ENCODE measurements around the gene CIROP.

Gene CIROP

GRCh38 chr14:23104591-23105347 lies at the start of gene CIROP:
TSS of gene CIROP (minus strand) at chr14:23104989. CDS start at chr14:23104920, 69 bp downstream.
- TF ChIP-seq, protein P1, sequence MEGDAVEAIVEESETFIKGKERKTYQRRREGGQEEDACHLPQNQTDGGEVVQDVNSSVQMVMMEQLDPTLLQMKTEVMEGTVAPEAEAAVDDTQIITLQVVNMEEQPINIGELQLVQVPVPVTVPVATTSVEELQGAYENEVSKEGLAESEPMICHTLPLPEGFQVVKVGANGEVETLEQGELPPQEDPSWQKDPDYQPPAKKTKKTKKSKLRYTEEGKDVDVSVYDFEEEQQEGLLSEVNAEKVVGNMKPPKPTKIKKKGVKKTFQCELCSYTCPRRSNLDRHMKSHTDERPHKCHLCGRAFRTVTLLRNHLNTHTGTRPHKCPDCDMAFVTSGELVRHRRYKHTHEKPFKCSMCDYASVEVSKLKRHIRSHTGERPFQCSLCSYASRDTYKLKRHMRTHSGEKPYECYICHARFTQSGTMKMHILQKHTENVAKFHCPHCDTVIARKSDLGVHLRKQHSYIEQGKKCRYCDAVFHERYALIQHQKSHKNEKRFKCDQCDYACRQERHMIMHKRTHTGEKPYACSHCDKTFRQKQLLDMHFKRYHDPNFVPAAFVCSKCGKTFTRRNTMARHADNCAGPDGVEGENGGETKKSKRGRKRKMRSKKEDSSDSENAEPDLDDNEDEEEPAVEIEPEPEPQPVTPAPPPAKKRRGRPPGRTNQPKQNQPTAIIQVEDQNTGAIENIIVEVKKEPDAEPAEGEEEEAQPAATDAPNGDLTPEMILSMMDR (conservative IDR thresholded peaks at IDR 0.05; ENCODE audit: control insufficient read depth, insufficient read depth, low read depth, low read length), result no peak
- DNase-seq (ENCODE audit: low read depth), result no peak
- H3K4me3 ChIP-seq (ENCODE audit: control insufficient read depth, low read depth, low read length), result no peak within 1 kb of the TSS

DNA sequence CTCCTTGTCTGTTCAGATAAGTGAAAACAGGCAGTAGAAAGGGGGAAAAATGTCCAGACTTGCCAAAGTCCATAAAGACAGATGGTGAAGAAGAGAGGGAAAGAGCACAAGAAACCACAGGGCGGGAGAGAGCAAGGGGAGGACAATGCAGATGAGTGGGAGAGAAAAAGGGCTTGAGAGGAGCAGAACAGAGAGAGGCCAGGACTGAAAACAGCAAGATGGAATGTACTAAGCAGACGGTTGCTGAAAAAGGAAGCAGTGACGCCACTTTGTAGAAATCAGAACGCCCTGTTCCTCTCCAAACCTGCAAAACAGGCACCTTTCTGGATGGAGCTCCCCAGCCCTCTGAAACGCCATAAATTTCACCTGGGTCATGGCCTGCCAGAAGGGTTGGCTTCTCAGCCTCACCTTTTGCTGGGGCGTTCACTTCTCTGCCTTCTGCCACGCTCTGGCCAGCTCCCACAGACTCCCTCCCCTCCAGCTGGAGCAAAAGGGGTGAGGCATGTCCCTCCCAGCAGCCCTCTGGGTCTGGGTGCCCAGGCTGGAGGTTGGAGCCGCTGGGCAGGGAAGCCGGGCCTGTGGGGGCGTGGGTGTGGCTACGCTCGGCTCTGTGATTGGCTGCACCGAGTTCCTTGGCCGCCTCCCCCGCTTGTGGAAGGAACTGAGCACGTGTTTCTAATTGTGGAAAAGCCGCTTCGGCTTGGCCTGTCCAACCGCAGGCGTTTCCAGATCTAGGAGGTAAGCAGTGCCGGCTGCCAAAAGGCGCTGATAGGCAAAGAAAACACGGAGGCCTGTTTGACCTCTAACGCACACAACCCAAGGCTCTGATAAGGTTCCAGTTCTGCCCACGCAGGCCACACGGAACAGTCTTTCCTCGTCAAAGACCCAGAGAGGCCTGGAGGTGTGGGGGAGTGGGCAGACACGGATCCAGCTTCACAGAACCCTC lies 49.3 kb upstream of the CIROP start:
- peak overlapping the region; percentile 38 for H3K4me3 ChIP-seq (ENCODE audit: control insufficient read depth, low read depth, low read length)
- TF ChIP-seq, protein P1 (conservative IDR thresholded peaks at IDR 0.05; ENCODE audit: control insufficient read depth, insufficient read depth, low read depth, low read length), result no peak
- DNase-seq (ENCODE audit: low read depth), result peak; percentile 93

- TF ChIP-seq, protein P1 (conservative IDR thresholded peaks at IDR 0.05; ENCODE audit: control insufficient read depth, insufficient read depth, low read depth, low read length), result no peak
Observed at GRCh38 chr14:23151342-23151741, 46.6 kb upstream of the CIROP start.

DNA sequence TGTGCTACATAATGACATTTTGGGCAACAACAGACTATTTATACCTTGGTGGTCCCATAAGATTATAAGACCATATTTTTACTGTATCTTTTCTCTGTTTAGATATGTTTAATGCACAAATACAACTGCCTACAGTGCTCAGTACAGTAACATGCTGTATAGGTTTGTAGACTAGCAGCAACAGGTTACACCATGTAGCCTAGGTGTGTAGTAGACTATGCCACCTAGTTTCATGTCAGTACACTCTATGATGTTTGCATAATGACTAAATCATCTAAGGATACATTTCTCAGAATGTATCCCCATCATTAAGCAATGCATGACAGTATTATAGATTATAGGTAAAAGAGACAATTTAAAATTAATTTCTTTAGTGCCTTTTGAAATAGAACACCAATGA lies 45.0 kb upstream of the CIROP start:
- no peak overlapping the region for H3K4me3 ChIP-seq (ENCODE audit: control insufficient read depth, low read depth, low read length)
- TF ChIP-seq, protein P1 (conservative IDR thresholded peaks at IDR 0.05; ENCODE audit: control insufficient read depth, insufficient read depth, low read depth, low read length), result no peak
- DNase-seq (ENCODE audit: low read depth), result no peak

More at GRCh38 chr14:23151342-23151741, 46.6 kb upstream of the CIROP start:
- DNase-seq (ENCODE audit: low read depth), result no peak
- no peak overlapping the region for H3K4me3 ChIP-seq (ENCODE audit: control insufficient read depth, low read depth, low read length)

DNA sequence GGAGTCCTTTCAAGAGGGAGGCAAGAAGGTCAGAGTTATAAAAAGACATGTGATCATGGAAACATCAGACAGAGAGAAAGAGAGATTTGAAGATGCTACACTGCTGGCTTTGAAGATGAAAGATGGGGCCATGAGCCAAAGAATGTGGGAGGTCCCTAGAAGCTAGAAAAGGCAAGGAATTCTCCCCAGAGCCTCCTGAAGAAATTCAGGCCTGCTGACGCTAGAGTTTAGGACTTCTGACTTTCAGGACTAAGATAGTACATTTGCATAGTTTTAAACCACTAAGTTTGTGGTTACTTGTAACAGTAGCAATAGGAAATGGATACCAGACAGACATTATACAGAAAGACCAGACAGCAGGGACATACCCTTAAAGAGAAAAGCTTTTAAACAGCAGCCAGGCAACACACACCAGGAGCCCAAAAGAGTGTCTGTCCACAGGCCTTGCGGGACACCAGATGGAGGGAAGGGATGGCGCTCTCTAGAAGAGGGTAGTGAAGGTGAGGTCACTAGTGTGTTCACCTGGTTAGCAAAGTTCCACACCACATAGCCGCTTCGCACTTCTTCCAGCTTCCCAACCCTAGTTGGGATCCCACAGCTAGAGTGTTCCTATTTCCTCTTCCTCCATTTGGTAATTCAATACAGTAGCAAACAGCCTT lies 43.9 kb upstream of the CIROP start:
- DNase-seq (ENCODE audit: low read depth), result peak; percentile 60
- H3K4me3 ChIP-seq (ENCODE audit: control insufficient read depth, low read depth, low read length), result no peak overlapping the region
- TF ChIP-seq, protein P1 (conservative IDR thresholded peaks at IDR 0.05; ENCODE audit: control insufficient read depth, insufficient read depth, low read depth, low read length), result no peak

GRCh38 chr14:23147676-23148075 lies 42.9 kb upstream of the CIROP start:
- no peak overlapping the region for H3K4me3 ChIP-seq (ENCODE audit: control insufficient read depth, low read depth, low read length)
- peak; percentile 70 for DNase-seq (ENCODE audit: low read depth)
- TF ChIP-seq, protein P1 (conservative IDR thresholded peaks at IDR 0.05; ENCODE audit: control insufficient read depth, insufficient read depth, low read depth, low read length), result no peak

Data from fibroblast of mammary gland (primary cell).